GM12878 (cell line): ENCODE data around the gene EPB41L2. TPM values are rescaled to one million over a fixed set of nuclear protein-coding genes. Genes with fewer than 3 reads are reported as not detected.

Experiments
- ATAC-seq: fragments of 200-7000 bp; cut with Tn5 transposase; 3 replicates; pipeline ENCODE4 v1.9.1; 2020; ENCODE audit warnings: mild to moderate bottlenecking, moderate library complexity
- BruUV-seq: library from RNA; stranded (reverse); fragments of 400-500 nt; replicated peaks from 2 replicates; lab custom pipeline; 2021; lab: Mats Ljungman, UMichigan
- CTCF ChIA-PET: fragments of 300-600 bp; sonication (Branson Sonifier 250); formaldehyde crosslinking; extraction: SDS; loops from one replicate; lab custom pipeline; 2021; ENCODE audit warnings: inconsistent platforms; lab: Yijun Ruan, JAX
- POLR2A ChIA-PET: fragments of 350-600 bp; formaldehyde crosslinking; extraction: SDS; loops from one replicate; lab custom pipeline; 2021; ENCODE audit warnings: inconsistent platforms; lab: Charles Lee
- RAD21 ChIA-PET: fragments of 300-600 bp; sonication (Branson Sonifier 250); formaldehyde crosslinking; loops from one replicate; lab custom pipeline; 2023; ENCODE audit warnings: antibody characterized with exemption; ENCODE audit not compliant: unreplicated experiment; lab: Charles Lee
- SMC1A ChIA-PET: fragments of 300-600 bp; sonication (Branson Sonifier 250); formaldehyde crosslinking; loops from one replicate; lab custom pipeline; 2023; ENCODE audit not compliant: unreplicated experiment, uncharacterized antibody; lab: Charles Lee
- DNase-seq: peaks from one replicate; pipeline ENCODE4 v3.0.0-alpha.2; 2011; ENCODE audit warnings: low read depth, low spot score
- FAIRE-seq: peaks from 3 replicates; lab custom pipeline; 2011; peaks lifted over from hg19 to GRCh38; lab: Jason Lieb, UNC
- H2AFZ ChIP-seq: 2 replicates; pipeline ENCODE4 v1.6.0; 2011; ENCODE audit warnings: low read depth, low read length, control low read depth; ENCODE audit not compliant: control insufficient read depth
- H3K27ac ChIP-seq: 2 replicates; pipeline ENCODE4 v1.5.1; 2011; ENCODE audit warnings: control low read depth; ENCODE audit not compliant: control insufficient read depth, insufficient read depth
- H3K27me3 ChIP-seq, 2 experiments: replicated peaks in 1 of 2; 2 replicates each; pipeline versions ENCODE4 v1.6.0 to v1.6.1; 2011; ENCODE audit warnings: low read length in 1 of 2; ENCODE audit not compliant: control insufficient read depth in 2 of 2, insufficient read depth in 2 of 2
- H3K36me3 ChIP-seq, 2 experiments: 2 replicates each; pipeline ENCODE4 v1.5.1; 2011; ENCODE audit warnings: low read length in 1 of 2; ENCODE audit not compliant: control insufficient read depth in 2 of 2, insufficient read depth in 2 of 2
- H3K4me1 ChIP-seq: 2 replicates; pipeline ENCODE4 v1.6.1; 2011; ENCODE audit warnings: mild to moderate bottlenecking, low read length, moderate library complexity, mixed read lengths; ENCODE audit not compliant: control insufficient read depth, insufficient read depth
- H3K4me2 ChIP-seq: 2 replicates; pipeline ENCODE4 v1.6.0; 2011; ENCODE audit warnings: control low read depth; ENCODE audit not compliant: control insufficient read depth, insufficient read depth
- H3K4me3 ChIP-seq: fragments of 200-600 bp; sonication (generic); 2 replicates; pipeline ENCODE4 v1.5.1; 2016
- H3K79me2 ChIP-seq: 2 replicates; pipeline ENCODE4 v1.6.0; 2011; ENCODE audit warnings: low read length; ENCODE audit not compliant: control insufficient read depth, insufficient read depth
- H3K9ac ChIP-seq: 2 replicates; pipeline ENCODE4 v1.8.0; 2011; ENCODE audit warnings: low read length, control low read depth, mixed read lengths; ENCODE audit not compliant: control insufficient read depth, insufficient read depth
- H3K9me3 ChIP-seq: replicated peaks from 3 replicates; pipeline ENCODE4 v1.5.1; 2011; ENCODE audit warnings: mild to moderate bottlenecking, low read length; ENCODE audit not compliant: control insufficient read depth, insufficient read depth
- H4K20me1 ChIP-seq: 2 replicates; pipeline ENCODE4 v1.6.0; 2011; ENCODE audit not compliant: control insufficient read depth, insufficient read depth
- ASH2L ChIP-seq: fragments of 300-600, 200-600 bp; sonication (generic); IDR thresholded peaks from 2 replicates; pipeline ENCODE4 v1.6.1; 2017; ENCODE audit warnings: low read depth, mild to moderate bottlenecking, borderline replicate concordance
- BCL3 ChIP-seq: IDR thresholded peaks from 2 replicates; pipeline ENCODE4 v1.6.1; 2011; ENCODE audit warnings: borderline replicate concordance, low read depth, mild to moderate bottlenecking, moderate library complexity, low read length; ENCODE audit not compliant: insufficient read depth, poor library complexity, severe bottlenecking
- BMI1 ChIP-seq: fragments of 450-650 bp; IDR thresholded peaks from 2 replicates; pipeline ENCODE4 v1.6.1; 2016; ENCODE audit warnings: mild to moderate bottlenecking, moderate library complexity, borderline replicate concordance
- CEBPB ChIP-seq, 2 experiments: fragments of 150-350 bp in 1 of 2; IDR thresholded peaks; 2 replicates each; pipeline ENCODE4 v1.6.1; 2012 to 2014; ENCODE audit warnings: low read depth in 2 of 2, low read length in 2 of 2, borderline replicate concordance in 1 of 2, inconsistent platforms in 1 of 2
- E2F8 ChIP-seq: fragments of 450-650 bp; IDR thresholded peaks from 2 replicates; pipeline ENCODE4 v1.6.1; 2018; ENCODE audit warnings: mild to moderate bottlenecking, low read depth, moderate library complexity; ENCODE audit not compliant: partially characterized antibody
- ESRRA ChIP-seq: IDR thresholded peaks from 2 replicates; pipeline ENCODE4 v1.6.1; 2012; ENCODE audit warnings: mild to moderate bottlenecking, low read length, improper control_type of control experiment
- GABPA ChIP-seq: IDR thresholded peaks from 2 replicates; pipeline ENCODE4 v1.6.1; 2014; ENCODE audit warnings: antibody characterized with exemption, low read depth, mild to moderate bottlenecking, inconsistent platforms
- IKZF2 ChIP-seq, 2 experiments: fragments of 450-650 bp; IDR thresholded peaks; 2 replicates each; pipeline ENCODE4 v1.6.1; 2017; ENCODE audit warnings: mild to moderate bottlenecking in 2 of 2, moderate library complexity in 2 of 2
- NR2C1 ChIP-seq: fragments of 450-650 bp; IDR thresholded peaks from 2 replicates; pipeline ENCODE4 v1.6.1; 2017; ENCODE audit warnings: antibody characterized with exemption, mild to moderate bottlenecking, moderate library complexity
- POU2F2 ChIP-seq: IDR thresholded peaks from 3 replicates; pipeline ENCODE4 v1.6.1; 2011; ENCODE audit warnings: low read depth, mild to moderate bottlenecking, low read length, borderline replicate concordance
- RBBP5 ChIP-seq: fragments of 200-600 bp; sonication (generic); conservative IDR thresholded peaks from 2 replicates; pipeline ENCODE4 v1.6.1; 2016
- WGBS: methylation state at CpG from one replicate; pipeline ENCODE4 v1.1.6; 2016; ENCODE audit warnings: low lambda C conversion rate; ENCODE audit not compliant: insufficient replicate concordance, insufficient coverage; ENCODE audit errors: missing lambda C conversion rate; 5-methylcytosine and 5-hydroxymethylcytosine counted together
- in situ Hi-C: fragments of 300-500 bp; cut with MboI; formaldehyde crosslinking; loops from 9 replicates; pipeline ENCODE4 v1.14.3; 2018; ENCODE audit warnings: mixed read lengths
- intact Hi-C: fragments of 100-400 bp; cut with micrococcal nuclease; formaldehyde crosslinking; loops from one replicate; pipeline ENCODE4 v1.14.2; 2022; ENCODE audit not compliant: unreplicated experiment
- polyA plus RNA-seq, 11 experiments: library from polyadenylated mRNA; depleted of rRNA in 4 of 11; unstranded in 6 of 11; stranded (reverse) in 5 of 11; fragments of >200 nt; fragmentation: Nextera tagmentation in 4 of 11; fragmentation: Illumina TruSeq in 1 of 11; extraction: Ambion mirVana in 4 of 11; extraction: Trizol in 1 of 11; gene quantifications; 1 replicate in 1 of 11; 2 replicates in 10 of 11; pipeline versions ENCODE4 v1.2.1 to v1.2.3, GENCODE V29; 2011 to 2016; ENCODE audit warnings: inconsistent platforms in 2 of 11, missing spikeins in 2 of 11, low read depth in 1 of 11
- total RNA-seq, 4 experiments: library from RNA; depleted of rRNA in 3 of 4; stranded (reverse); fragments of >200 nt in 3 of 4; fragmentation: Illumina TruSeq in 1 of 4; extraction: Trizol in 1 of 4; gene quantifications; 2 replicates each; pipeline versions ENCODE4 v1.2.1 to v1.2.3, GENCODE V29; 2013 to 2021
- TF ChIP-seq, protein P1 (sequence below): IDR thresholded peaks from 2 replicates; pipeline ENCODE4 v1.6.1; 2012; ENCODE audit warnings: low read length, inconsistent platforms
- TF ChIP-seq, protein P2 (sequence below): fragments of 450-650 bp; IDR thresholded peaks from 2 replicates; pipeline ENCODE4 v1.6.1; 2016; ENCODE audit warnings: mild to moderate bottlenecking

Gene EPB41L2
- total and polyA plus RNA-seq, 10 of the 15 experiments (the other 5 are each of a cell fraction or from before 2014, with no cell fraction given): 7.4 to 41.6 (median 19.0) TPM

- H3K79me2 ChIP-seq: peaks cover 1% of the 10 kb centered on the region; the same call in 1 of the 2 replicates
- no peak overlapping the region for H3K27ac ChIP-seq
- FAIRE-seq (no peak), ATAC-seq (no peak), DNase-seq (no peak)
- POLR2A ChIA-PET: no interaction called here
- no peaks in the 10 kb centered on the region for H4K20me1 ChIP-seq
- H3K4me1 ChIP-seq: no peaks in the 10 kb centered on the region
- H3K27me3 ChIP-seq: no peaks in the 10 kb centered on the region
- H3K36me3 ChIP-seq: no peaks in the 10 kb centered on the region; a peak in 2 of 4 replicates
- no peak overlapping the region for H2AFZ ChIP-seq
- WGBS: 92% methylated on average over 7 of the region's 7 CpGs
- no peaks in the 10 kb centered on the region for H3K9me3 ChIP-seq
- intact Hi-C loops (no loop called here), in situ Hi-C loops (no loop called here)
- no peak overlapping the region for H3K4me3 ChIP-seq
- RAD21 ChIA-PET: no interaction called here
- no peak overlapping the region for H3K9ac ChIP-seq
- no peak for TF ChIP-seq RBBP5
- TF ChIP-seq, protein P1, sequence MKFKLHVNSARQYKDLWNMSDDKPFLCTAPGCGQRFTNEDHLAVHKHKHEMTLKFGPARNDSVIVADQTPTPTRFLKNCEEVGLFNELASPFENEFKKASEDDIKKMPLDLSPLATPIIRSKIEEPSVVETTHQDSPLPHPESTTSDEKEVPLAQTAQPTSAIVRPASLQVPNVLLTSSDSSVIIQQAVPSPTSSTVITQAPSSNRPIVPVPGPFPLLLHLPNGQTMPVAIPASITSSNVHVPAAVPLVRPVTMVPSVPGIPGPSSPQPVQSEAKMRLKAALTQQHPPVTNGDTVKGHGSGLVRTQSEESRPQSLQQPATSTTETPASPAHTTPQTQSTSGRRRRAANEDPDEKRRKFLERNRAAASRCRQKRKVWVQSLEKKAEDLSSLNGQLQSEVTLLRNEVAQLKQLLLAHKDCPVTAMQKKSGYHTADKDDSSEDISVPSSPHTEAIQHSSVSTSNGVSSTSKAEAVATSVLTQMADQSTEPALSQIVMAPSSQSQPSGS: no peak
- TF ChIP-seq, protein P2, sequence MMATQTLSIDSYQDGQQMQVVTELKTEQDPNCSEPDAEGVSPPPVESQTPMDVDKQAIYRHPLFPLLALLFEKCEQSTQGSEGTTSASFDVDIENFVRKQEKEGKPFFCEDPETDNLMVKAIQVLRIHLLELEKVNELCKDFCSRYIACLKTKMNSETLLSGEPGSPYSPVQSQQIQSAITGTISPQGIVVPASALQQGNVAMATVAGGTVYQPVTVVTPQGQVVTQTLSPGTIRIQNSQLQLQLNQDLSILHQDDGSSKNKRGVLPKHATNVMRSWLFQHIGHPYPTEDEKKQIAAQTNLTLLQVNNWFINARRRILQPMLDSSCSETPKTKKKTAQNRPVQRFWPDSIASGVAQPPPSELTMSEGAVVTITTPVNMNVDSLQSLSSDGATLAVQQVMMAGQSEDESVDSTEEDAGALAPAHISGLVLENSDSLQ: no peak
- TF ChIP-seq BCL3: no peak
- TF ChIP-seq BMI1: no peak
- no peak for TF ChIP-seq NR2C1
- no peak for TF ChIP-seq GABPA
- TF ChIP-seq CEBPB (IDR thresholded peaks at IDR 0.05; ENCODE audit: borderline replicate concordance in 1 of 2, low read depth in 2 of 2, low read length in 2 of 2): no peak
- no peak for TF ChIP-seq POU2F2
- no peak for TF ChIP-seq ASH2L
- no peak for TF ChIP-seq E2F8
- no peak for TF ChIP-seq ESRRA
- TF ChIP-seq IKZF2 (IDR thresholded peaks at IDR 0.05): no peak
- TF ChIP-seq, all 136 proteins: peak for 0
- ChIA-PET SMC1A (interaction anchor here (1.0 to 2.1 kb wide), 2 partner anchors 35 to 44 kb away, joined by 3 to 4 read pairs; no protein-coding TSS in a partner anchor), CTCF (interaction anchor here (0.8 to 1.1 kb wide), 2 partner anchors 44 to 132 kb away, joined by 3 to 7 read pairs; no protein-coding TSS in a partner anchor)
- no peak overlapping the region for H3K4me2 ChIP-seq
- no TSS peak for BruUV-seq
These were observed 133.9 kb downstream of the EPB41L2 start for GRCh38 chr6:130929036-130929678.
